NCI-H524 (cell line): ENCODE measurements around the gene IL2RA.
"Not testable (repeated sequence)": the region's sequence is repeated elsewhere in the genome, so short reads cannot be mapped to it uniquely, and the experiment has no call there.

Experiments used
- DNase-seq, 2 experiments: peaks; one replicate each; lab custom pipeline; 2025; lab: John Stamatoyannopoulos, UW

Gene IL2RA

DNA sequence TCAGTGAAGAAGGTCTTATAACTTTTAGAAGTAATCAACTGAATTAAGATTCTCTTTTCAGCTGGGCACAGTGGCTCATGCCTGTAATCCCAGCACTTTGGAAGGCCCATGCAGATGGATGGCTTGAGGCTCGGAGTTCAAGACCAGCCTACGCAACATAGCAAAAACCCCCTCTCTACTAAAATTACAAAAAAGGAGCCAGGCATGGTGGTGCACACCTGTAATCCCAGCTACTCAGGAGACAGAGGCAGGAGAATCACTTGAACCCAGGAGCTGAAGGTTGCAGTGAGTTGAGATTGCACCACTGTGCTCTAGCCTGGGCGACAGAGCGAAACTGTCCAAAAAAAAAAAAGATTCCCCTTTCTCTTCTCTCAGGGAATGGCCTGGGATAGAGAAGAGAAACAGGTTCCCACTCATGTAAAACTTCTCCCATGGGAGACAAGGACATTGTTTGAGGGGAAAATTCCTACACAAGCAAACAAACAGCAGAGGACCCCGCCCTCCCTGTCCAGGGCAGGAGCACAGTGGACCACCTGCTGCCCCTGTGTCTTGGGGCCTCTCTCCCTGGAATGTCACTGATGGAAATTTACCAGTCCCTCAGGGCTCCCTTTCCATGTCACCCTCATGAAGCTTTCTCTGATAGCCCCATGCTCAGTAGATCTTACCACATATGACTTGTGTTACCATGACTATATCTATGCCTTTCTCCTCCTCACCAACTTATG is 5.6 kb downstream of the IL2RA start:
- DNase-seq, result no peak

DNA sequence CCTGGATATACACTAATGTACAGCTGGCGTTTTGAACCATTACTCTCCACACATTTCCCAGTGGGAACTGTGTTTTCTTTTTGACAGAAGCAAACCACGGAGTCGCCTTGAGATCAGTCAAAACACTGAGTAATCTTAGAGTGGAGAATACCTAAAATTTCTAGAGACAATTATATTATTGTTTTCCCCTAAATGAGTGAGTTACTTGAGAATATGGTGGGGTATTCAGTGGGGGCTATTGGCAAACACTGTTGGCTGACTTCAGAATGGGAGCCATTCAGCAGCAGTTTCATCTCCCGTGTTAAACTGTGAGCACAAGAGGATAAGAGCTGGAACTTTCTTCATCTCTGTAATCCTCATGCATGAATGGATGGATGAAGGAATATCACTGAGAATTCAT is 6.2 kb downstream of the IL2RA start:
- no peak for DNase-seq

DNA sequence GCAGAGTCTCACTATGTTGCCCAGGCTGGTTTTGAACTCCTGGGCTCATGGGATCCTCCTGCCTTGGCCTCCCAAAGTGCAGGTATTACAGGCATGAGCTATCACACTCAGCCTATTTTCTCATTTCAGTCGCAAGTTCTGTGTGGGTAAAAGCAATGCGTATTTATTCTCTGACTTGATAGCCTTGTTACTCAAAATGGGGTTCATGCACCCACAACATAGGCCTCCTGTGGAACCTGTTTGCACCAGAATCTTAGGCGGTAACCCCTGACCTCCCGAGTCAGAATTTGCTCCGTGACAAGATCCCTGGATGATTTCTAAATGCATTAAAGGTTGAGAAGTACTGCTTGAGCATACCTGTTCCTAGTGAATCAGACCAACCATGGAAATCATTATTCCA is 7.3 kb downstream of the IL2RA start:
- no peak for DNase-seq

DNA sequence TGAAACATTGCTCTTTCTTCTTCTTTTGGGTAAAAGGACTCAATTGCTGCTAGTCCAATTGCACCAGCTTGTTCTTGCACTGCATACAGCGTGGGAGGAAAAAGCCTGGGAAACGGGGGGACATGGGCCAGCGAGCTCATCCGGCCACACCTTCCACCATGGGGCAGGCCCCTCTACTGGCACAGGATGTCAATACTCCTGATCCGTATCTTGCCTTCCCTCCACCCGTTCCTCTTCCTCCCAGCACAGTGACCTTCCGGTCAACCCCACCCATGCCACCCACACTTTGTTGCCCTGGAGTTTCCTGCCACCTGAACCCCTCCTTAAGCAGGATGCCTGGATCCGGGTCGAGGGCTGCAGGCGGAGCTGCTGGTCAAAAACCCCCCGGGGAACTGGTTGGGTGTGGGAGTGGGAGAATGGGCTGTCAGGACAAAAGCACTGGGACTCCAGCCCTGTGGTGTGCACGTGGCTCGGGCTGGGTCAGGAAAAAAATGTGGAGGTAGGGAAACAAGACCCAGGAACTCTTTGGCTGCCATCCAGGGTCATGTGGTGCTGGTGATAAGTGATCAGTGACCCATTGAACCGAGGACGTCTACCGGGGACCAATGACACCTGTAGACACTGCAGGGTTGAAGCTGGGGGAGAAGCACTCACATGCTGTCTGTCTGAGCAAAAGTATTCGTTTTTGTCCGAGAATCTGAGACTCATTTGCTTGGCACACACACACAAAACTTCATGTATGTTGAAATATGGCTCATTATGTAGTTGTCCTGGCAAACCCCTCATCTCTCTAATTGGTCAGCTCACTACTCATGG is 8.1 kb downstream of the IL2RA start:
- DNase-seq, result no peak

DNA sequence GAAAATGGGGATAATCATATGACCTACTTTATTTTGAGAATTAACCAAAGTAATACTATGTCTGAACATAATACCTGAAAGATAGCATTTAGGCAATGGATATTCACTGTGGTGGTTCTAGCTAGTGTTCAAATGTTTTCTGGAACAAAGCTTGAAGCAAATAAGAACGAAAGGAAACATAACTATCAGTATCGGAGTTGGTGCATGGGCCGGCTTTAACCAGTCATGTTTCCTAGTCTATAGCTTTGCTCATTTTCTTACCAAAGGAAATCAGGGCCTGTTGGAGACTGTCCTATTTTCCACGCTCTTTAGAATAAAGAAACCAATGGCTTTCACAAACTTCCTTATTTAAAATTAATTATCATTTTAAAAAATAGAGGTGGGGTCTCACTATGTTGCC is 8.9 kb downstream of the IL2RA start:
- no peak for DNase-seq

DNA sequence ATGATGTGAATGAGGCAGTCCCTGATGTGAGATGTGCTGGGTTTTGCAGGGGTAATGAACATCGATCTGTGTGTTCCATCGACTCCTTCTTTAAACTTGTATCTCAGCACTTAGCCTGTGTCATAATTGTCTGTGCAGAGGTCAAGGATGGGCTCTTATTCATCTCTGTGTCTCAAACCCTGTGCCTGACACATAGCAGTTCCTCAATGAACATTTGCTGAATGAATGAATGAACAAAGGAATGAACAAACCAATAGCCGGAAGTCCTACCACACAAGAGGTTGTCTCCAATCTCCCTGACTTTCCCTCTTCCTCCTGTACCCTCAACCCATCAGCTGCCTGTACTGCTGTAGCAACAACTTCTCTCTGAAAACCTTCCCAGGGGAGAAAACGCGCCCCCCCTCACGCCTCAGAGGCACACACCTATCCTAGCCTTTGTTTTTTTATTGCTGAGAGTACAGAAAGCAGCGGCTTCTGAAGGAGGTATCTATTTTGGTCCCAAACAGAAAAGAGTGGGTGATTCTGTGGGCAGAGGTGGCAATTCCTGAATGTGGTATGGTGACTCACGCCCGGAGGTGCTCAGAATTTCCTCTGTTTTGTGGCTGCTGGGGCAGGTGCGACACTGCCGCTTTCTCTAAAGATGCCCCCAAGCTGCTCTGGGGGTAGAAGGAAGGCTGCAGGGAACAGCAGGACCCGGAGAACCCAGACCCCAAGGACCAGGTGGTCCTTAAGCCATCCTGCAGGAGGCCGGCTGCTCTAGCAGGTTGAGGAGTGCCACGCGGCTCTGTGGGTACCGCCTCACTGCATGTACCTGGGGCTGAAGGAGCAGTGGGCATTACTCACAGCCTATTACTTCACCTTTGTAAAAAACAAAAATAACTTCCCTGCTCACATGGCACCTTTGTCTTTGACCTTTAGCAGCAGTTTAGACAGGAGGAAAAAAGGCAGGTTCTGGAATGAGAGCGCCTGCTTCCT is 9.6 kb downstream of the IL2RA start:
- no peak for DNase-seq

DNA sequence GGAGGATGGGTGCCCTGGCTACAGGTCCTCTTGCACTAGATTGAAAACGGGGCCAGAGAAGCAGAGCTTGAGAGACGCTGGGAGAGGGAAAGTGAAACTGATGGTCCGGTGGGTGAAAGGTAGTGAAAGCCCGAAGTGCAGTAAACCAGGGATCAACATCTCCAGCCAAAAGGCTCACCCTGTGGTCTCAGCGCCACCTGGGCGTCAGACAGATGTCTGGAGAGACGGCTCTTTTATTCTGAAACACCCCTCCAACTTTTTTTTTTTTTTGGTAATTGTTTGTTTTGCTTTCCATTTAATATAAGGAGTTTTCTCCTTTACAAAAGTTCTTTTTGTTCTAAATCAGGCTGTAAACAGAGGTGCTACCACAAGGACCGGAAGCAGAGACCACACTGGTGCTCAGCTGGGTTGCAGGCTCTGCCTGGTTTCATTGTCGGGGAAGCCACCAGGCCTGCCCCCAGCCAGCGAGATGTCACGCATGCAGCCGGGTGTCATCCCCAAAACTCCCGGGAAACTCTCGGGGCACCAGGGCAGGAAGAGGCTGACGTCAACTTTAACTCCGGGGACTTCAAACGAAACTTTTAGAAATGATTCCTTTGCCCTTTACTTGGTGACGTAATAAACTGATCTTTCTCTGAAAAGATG is 11.2 kb downstream of the IL2RA start:
- DNase-seq, result no peak

DNA sequence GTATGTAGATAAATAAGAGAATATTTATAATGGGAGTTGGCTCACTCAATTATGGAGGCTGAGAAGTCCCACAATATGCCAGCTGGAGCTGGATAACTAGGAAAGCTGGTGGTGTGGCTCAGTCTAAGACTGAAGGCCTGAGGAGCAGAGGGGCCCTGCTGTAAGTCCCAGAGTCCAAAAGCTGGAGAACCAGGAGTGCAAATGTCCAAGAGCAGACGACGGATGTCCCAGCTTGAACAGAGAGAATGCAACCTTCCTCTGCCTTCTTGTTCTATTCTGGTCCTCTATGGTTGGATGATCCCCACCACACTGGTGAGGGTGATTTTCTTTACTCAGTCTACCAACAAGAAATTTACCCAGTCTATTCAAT is 13.2 kb downstream of the IL2RA start:
- DNase-seq, result no peak

DNA sequence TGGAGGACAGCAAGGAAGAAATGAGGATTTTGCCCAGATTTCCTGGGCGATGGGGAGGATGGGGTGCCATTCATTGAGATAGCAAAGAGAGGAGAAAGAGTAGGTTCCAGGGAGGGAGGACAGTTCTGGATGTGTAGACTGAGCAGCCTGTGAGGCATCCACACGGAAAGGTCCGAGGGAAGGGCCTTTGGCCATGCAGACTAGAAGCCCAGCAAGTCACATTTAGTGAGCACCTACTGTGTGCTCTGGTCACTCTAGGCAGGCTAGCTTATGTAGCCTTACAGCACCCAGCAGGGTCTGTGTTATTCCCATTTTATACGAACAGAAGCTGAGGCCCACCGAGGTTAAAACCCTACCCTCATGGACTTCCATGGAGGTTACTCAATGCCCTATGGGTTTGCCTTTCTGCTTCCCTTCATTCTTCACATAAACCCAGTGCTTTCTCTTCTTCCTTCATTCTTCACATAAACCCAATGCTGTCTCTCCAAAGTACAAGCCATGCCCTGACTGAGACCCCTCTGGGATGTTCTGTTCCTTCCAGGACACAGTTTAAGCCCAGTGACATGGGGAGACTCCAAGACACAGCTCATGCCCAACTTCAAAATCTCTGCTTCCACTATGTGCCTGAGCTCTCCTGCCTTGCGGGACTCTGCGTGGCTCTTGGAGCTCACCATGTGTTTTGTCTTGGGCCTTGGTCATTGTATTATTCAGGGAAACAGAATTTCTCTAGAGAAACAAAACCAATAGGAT is 13.7 kb downstream of the IL2RA start:
- no peak for DNase-seq

DNA sequence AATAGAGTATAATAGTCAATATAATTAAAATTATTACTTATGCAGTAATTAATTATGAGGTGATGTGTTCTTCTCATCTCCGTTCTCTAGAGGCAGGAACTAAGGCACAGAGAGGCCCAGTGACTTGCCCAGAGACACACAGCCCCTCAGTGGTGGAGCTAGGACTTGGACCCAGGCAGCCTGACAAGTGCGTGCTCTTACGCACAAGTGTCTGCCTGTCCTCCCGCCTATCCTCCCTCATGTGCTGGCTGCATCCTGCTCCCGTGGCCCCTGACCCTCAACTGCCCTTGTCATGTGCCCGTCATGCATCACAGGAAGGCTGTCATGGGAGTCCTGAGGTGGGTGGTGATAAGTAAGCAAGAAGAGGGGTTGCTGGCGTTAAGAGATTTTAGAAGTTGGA is 14.3 kb downstream of the IL2RA start:
- no peak for DNase-seq

DNA sequence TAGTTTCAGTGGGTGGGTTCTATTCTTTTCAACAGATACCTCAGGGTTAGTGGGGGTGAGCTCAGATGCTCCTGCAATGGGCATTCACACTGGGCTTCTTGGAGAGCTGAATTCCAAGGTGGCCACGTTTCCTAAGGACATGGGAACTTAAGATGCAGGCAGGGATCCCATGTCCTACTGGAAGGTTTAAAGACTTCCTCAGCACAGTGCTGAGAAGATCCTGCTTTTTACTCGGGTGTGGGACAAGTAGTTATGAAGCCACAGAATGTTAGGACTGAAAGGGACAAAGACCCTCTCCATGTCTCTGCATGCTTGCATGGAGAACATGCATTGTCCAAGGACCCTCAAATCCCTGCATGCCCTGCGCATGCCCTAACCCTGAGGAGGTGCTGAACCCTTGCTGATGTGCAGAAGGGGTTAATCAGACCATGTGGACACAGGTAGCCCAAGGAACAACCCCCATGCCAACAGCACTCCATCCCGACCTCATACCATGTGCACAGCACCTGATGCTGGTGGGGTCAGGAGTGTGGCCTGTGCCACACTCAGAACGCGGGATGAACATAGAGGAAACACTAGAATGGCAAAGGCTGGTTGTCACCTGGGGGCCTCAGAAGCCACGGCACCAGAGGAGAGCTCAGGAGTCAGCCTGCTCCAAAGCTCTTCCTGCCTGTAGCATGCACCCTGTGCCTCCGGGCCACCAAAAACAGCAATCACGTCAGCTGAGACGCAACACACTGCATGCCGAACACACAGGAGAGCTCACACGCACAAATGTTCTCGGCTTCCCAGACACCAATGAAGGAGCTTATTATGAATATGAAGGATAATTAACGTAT is 15.2 kb downstream of the IL2RA start:
- DNase-seq, result no peak

DNA sequence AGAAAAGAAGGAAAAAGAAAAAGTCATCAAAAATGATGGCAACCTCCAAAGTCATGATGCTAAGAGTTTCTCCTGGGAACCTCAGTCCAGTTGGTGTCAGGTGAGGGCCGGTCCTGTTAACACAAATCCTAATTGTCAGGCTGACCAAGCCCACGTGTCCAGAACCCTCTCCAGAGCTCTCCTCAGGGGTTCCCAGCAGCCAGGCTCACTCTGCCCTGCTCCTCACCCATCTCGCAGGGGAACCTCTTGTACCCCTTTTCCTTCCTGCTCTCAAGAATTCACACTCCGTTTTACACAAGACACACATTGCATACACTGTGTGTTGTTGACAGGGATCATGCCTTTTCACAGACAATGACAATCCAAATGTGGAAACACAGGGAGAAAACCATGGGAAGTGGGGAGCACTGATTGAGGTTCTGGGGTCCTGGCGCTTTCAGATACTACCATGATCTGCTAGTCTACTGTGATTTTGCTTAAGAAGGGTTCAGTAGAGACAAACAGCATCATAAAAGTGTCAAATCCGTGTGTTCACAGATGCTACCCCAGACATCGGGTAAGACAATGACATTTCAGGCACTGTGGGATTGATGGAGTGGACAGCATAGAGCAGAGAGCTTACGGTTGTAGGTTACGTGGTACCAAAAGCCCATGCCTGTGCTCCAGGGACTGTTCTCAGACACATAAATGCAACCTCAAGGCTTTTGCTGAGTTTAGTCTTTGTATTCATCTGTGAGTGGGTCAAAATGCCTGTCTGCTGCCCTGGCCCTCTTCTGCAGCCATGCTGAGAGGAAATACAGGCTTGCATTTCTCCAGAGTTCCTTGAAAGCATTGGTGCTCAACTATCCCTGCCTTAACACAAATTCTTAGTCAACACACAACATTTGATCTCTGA is 16.0 kb downstream of the IL2RA start:
- no peak for DNase-seq

DNA sequence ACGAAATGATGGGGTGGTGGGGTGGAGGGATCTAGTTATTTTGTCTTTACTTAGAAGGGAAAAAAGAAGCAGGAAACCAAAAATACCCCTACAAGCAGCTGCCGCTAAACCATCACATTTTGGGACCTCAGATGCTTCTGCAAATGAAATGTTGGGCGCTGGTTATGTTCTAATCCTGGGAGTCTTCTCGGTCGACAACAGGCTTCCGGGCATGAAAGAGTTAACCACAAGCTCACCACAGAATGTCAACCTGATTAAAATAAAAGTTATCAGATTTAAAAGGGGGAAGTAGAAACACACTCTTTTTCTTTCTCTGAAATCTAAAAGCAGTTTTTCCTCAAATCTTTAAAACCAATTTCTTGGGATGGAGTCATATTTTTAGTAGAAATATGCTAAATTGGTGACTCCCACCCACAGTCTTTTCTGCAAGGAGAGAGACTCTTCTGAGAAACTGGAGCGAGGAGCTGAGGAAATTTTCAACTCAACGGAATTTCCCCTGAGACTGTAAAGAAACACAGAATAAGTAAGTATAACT is 16.8 kb downstream of the IL2RA start:
- DNase-seq, result no peak

DNA sequence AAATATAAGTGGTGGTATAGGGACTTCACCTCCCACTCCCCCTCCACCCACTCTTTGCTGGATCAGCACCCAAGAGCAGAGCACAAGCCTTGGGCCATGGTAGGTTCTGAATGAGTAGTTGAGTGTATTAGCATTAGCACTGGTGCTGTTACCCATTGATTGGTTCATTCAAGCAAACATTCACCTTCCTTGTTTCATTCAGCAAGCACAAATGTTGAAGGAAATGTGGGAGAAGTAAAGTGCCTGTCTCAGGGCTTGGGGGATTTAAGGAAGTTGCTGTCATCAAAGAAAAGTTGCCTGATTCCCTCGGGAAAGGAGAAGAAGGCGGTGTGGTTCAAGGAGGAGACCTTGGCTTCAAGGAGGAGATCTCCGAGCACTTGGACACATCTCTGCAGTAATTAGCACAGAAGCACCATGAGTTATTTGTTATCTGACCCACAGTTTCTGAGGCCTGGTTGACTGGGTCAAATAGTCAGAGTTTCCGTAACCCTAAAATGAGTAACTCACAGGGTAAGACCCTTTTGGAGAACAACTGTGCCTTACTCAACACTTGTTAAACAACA is 17.3 kb downstream of the IL2RA start:
- no peak for DNase-seq

DNA sequence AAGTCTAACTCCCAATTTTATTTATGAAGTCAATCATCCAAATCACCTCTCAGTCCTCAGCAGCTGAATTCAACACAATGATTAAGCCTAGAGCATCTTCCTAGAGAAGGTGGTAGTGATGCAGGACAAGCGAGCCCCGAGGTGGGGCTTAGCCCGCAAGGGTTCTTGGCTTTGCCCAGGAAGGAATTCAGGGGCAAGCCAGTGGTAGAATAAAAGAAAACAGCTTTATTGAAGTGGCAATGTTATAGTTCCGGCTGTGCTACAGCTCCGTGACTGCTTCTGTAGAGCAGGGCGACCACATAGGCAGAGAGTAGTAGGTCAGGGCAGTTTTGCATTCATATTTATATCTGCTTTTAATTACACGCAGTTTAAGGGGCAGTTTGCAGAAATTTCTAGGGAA is 18.1 kb downstream of the IL2RA start:
- DNase-seq, result no peak

DNA sequence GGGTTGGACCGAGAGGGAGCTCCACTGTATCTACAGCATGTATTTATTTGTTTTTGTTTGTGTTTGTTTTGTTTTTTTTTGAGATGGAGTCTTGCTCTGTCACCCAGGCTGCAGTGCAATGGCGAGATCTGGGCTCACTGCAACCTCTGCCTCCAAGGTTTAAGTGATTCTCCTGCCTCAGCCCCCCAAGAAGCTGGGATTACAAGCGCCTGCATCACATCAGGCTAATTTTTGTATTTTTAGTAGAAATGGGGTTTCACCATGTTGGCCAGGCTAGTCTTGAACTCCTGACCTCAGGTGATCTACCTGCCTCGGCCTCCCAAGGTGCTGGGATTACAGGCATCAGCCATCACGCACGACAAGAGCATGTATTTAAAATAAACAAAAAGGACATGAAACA is 18.8 kb downstream of the IL2RA start:
- DNase-seq, result not testable (repeated sequence)

DNA sequence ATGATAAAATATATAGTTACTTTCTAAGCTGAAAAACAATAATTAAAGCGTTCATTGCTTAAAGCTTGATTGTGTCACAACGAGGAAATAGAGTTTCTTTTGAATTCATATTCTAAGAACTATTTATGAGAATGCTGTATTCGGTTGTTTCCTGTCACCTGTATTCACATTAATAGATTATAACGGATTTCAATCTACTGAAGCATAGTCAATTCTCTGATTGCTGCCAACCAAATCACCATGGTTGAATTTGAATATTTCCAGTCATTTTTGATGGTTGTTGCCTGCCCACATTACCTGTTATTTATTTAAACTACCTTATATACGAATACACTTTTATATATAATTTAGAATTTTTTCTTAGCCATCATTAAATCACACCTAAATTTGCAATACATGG is 22.0 kb downstream of the IL2RA start:
- DNase-seq, result no peak

DNA sequence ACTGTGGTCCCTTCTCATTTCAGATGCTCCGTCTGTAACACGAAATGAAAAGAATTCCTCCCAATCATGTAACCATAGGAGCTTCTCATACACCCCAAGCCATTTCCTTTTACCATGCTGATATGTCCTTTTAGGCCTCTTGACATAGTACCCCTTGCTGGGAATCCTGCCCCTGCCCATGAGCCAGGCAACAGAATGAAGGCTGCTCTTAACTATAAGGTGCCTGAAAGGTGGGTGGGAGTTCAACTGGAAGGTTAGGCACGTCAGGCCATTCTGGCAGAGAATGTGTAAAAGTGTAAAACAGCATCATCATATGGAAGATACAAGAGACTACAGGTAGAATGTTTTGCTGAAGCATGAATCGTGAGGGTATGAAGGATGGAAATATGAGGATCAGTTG is 22.5 kb downstream of the IL2RA start:
- DNase-seq, result no peak
